ENCODE results near the gene NACC2.

The NACC2 gene

GRCh38 chr9:136092741-136093140 is 2.3 kb downstream of the NACC2 start:
- peaks cover 0 to 3% (median 0%) of the 10 kb centered on the region in 3 donors for H3K36me3 ChIP-seq
- H3K4me1 ChIP-seq = peaks cover 19 to 74% (median 71%) of the 10 kb centered on the region in 4 donors
- H3K27ac ChIP-seq = peak overlapping the region; percentile 96
- intact Hi-C loops (cut with DNase I; ENCODE audit: low total_unique reads) = no loop called here
- H3K9me3 ChIP-seq = no peaks in the 10 kb centered on the region
- TF ChIP-seq, protein P1, sequence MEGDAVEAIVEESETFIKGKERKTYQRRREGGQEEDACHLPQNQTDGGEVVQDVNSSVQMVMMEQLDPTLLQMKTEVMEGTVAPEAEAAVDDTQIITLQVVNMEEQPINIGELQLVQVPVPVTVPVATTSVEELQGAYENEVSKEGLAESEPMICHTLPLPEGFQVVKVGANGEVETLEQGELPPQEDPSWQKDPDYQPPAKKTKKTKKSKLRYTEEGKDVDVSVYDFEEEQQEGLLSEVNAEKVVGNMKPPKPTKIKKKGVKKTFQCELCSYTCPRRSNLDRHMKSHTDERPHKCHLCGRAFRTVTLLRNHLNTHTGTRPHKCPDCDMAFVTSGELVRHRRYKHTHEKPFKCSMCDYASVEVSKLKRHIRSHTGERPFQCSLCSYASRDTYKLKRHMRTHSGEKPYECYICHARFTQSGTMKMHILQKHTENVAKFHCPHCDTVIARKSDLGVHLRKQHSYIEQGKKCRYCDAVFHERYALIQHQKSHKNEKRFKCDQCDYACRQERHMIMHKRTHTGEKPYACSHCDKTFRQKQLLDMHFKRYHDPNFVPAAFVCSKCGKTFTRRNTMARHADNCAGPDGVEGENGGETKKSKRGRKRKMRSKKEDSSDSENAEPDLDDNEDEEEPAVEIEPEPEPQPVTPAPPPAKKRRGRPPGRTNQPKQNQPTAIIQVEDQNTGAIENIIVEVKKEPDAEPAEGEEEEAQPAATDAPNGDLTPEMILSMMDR (IDR thresholded peaks at IDR 0.05) = no peak
- H3K27me3 ChIP-seq = no peaks in the 10 kb centered on the region
- H3K4me3 ChIP-seq = peak overlapping the region; percentile 85
- DNase-seq = no peak

GRCh38 chr9:136092353-136092650 is 2.8 kb downstream of the NACC2 start:
- peak overlapping the region; percentile 96 for H3K27ac ChIP-seq
- H3K4me1 ChIP-seq = peaks cover 19 to 79% (median 75%) of the 10 kb centered on the region in 4 donors
- no peaks in the 10 kb centered on the region for H3K27me3 ChIP-seq
- no peak for DNase-seq
- peaks cover 0 to 3% (median 0%) of the 10 kb centered on the region in 3 donors for H3K36me3 ChIP-seq
- intact Hi-C loops (cut with DNase I; ENCODE audit: low total_unique reads) = no loop called here
- no peaks in the 10 kb centered on the region for H3K9me3 ChIP-seq
- TF ChIP-seq, protein P1 (IDR thresholded peaks at IDR 0.05) = no peak
- H3K4me3 ChIP-seq = peak overlapping the region in 1 of 2 donors; percentile 85

GRCh38 chr9:136091582-136092352 is 3.3 kb downstream of the NACC2 start:
- intact Hi-C loops (cut with DNase I; ENCODE audit: low total_unique reads) = no loop called here
- no peaks in the 10 kb centered on the region for H3K9me3 ChIP-seq
- peak overlapping the region; percentile 35 to 85 for H3K4me3 ChIP-seq
- H3K27me3 ChIP-seq = no peaks in the 10 kb centered on the region
- peaks cover 19 to 84% (median 81%) of the 10 kb centered on the region in 4 donors for H3K4me1 ChIP-seq
- TF ChIP-seq, protein P1 (IDR thresholded peaks at IDR 0.05) = no peak
- DNase-seq = peak in 1 of 2 donors; percentile 60
- peaks cover 0 to 3% (median 0%) of the 10 kb centered on the region in 3 donors for H3K36me3 ChIP-seq
- H3K27ac ChIP-seq = peak overlapping the region; percentile 96

GRCh38 chr9:136090768-136091581 is 4.1 kb downstream of the NACC2 start:
- Histone ChIP-seq H3K4me1 (peaks cover 23 to 84% (median 82%) of the 10 kb centered on the region in 4 donors), H3K4me3 (peak overlapping the region; percentile 35 to 85), H3K27ac (peak overlapping the region; percentile 96), H3K27me3 (no peaks in the 10 kb centered on the region), H3K36me3 (peaks cover 0 to 3% (median 0%) of the 10 kb centered on the region in 3 donors), H3K9me3 (no peaks in the 10 kb centered on the region)
- TF ChIP-seq, protein P1 (IDR thresholded peaks at IDR 0.05) = no peak
- intact Hi-C loops (cut with DNase I; ENCODE audit: low total_unique reads) = no loop called here
- peak; percentile 57 to 91 for DNase-seq

DNA sequence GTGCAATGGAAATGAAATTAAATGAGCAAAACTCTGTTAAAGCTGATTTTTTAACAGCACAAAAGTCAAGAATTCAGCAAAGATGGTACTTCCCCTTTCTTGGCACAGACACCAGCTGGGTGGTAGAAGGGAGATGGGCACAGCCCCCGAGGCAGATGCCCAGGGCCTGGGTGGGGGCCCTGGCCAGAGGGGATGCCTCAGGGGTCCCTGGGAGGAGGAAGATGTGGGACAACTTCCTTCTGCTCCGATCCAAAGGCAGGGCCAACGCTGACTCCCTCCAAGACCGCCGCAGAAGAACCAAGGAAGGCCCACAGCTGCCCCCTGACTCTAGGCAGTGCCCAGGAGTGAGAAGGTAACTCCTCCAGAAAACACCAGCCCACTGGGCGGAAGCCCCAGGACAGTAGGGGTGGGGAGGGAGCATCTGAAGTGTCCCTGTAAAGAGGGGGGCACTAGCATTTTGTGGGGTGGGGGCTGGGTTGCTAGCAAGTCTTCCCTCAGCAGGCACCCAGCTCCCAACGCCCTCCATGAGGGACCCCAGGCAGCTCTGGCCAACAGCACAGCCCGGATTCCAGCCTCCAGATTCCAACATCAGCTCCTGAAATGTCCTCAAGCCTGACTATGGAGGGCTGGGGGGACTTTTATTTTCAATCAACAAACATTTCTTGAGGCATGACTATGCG is 4.9 kb downstream of the NACC2 start:
- DNase-seq = peak in 1 of 2 donors; percentile 64
- TF ChIP-seq, protein P1 (IDR thresholded peaks at IDR 0.05) = no peak
- Histone ChIP-seq H3K4me3 (peak overlapping the region; percentile 35 to 85), H3K9me3 (no peaks in the 10 kb centered on the region), H3K27me3 (no peaks in the 10 kb centered on the region), H3K27ac (peak overlapping the region; percentile 96), H3K4me1 (peaks cover 25 to 87% (median 84%) of the 10 kb centered on the region in 4 donors), H3K36me3 (peaks cover 0 to 3% (median 0%) of the 10 kb centered on the region in 3 donors)
- intact Hi-C loops (cut with DNase I; ENCODE audit: low total_unique reads) = no loop called here

Data from tibial artery (tissue), 4 donors.